NCI-H2107 treated with DMSO at 0.1 percent for 48 hours (cell line): ENCODE data around the gene EPG5.
"Not testable (repeated sequence)": the region's sequence is repeated elsewhere in the genome, so short reads cannot be mapped to it uniquely, and the experiment has no call there.

Experiments used
- DNase-seq: peaks from one replicate; lab custom pipeline; 2025; ENCODE audit not compliant: unreplicated experiment; lab: John Stamatoyannopoulos, UW

The EPG5 gene

DNA sequence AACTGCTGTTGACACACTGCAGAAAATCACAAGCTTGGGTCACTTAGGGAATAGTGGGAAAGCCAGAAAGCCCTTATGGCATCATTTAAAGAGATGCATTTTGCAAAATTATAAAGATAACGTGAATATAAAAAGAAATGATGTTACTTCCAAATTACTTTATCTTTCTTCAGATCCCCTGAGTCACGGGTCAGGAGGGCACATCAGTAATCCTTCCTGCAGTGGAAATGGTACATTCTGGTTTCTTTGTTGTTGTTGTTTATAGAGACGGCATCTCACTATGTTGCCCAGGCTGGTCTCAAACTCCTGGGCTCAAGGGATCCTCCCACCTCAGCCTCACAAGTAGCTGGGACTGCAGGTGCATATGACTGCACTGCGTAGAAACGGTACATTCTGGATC is 9.8 kb upstream of the EPG5 start:
- DNase-seq, result no peak

DNA sequence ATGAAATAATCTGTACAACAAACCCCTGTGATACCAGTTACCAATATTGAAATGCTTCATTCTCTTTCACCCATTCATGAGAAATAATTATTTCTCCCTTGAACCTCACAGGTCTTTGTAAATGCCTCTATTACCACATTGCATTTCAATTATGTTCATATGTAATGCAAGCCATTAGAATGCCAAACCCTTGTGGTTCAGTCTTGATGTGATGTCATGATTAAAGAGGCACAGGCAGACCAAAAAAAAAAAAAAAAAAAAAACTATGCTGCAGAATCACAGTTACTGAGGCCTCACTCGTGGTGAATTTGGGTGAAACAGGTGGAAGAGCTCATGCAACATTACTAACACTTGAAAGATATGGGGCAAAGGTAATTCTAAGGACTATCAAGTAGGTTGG is 9.4 kb upstream of the EPG5 start:
- DNase-seq, result no peak

DNA sequence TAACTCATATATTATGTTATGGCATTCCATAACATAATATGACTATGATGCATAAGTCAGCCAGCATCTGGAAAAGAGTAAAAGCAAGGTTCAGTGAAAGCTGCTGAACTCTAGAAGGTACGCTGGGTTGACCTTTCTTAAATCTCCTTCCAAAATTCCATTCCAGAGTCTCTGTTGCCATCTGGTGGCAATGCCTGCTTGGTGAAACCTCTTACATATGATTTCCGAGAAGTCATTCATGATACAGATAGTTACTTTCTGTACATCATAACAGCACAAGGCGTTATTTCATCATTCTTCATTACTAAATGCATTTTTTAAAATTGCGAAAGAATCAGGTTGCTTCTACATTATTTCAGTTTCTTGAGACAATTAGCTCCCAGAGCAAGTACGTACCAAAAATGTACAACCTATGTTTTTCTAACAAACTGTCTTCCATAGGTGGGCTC is 7.0 kb upstream of the EPG5 start:
- DNase-seq, result peak; percentile 82

- DNase-seq, result not testable (repeated sequence)
Observed at GRCh38 chr18:45964913-45965312, 2.2 kb downstream of the EPG5 start.

GRCh38 chr18:45962866-45963265 is 4.3 kb downstream of the EPG5 start:
- no peak for DNase-seq

- DNase-seq, result peak; percentile 25
Observed at GRCh38 chr18:45962461-45962860, 4.7 kb downstream of the EPG5 start.

GRCh38 chr18:45959484-45959883 is 7.6 kb downstream of the EPG5 start:
- not testable (repeated sequence) for DNase-seq

GRCh38 chr18:45958730-45959129 is 8.4 kb downstream of the EPG5 start:
- DNase-seq, result no peak

GRCh38 chr18:45958027-45958426 is 9.1 kb downstream of the EPG5 start:
- DNase-seq, result no peak

DNA sequence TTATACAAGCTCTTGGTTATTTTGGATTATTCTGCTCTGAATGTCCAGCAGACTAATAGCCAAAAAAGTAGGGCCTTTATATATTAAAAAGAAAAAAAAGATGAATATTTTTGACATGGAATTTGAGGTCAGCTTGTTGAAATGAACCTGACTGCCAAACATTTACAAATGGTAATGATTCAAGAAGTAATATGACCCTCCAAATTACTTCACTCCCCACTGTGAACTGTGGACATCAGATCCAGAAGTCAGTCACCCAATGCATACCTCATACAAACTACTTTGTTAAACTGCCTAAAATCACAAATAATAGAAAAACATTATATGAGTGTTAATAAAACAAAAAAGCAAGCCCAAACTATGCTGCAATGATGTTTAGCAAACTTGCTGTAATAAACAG is 10.0 kb downstream of the EPG5 start:
- DNase-seq, result no peak

- DNase-seq, result no peak
Observed at GRCh38 chr18:45954070-45954934, 12.8 kb downstream of the EPG5 start.

- DNase-seq, result no peak
Observed at GRCh38 chr18:45951016-45951714, 16.0 kb downstream of the EPG5 start.

DNA sequence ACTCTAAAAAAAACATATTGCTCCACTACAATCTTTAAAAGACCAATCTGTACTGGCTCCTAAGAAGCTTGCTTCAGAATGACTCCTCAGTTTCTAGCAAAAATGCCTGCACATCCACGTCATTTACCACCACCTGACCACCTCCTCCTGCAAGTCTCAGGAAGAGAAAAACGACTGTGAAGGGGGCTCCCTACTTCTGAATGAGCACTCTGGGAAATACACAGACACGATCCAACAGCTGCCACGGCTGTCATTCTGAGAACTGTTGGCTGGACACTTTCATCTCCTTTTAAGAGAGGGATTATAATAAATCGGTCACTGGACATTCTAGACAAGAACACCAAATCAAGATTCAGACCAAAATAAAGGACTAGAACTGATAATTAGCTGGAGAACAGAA is 21.5 kb downstream of the EPG5 start:
- no peak for DNase-seq

DNA sequence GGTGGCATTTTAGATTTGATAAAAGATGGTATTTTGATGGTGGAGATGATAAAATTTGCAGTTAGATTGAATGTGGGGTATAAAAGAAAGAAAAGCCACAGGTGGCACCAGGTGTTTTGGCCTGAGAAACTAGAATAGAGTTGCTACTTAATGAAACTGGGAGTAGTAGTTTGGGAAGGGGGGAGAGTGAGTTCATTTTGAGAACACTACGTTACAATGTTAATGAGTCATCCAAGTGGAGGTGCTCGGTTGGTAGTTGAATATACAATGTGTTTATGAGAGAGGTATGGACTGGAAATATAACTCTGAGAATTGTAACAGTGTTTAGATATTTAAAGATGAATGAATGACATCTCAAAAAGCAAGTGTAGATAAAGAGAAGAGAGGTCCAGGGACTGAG is 26.4 kb downstream of the EPG5 start:
- DNase-seq, result no peak

- DNase-seq, result no peak
Observed at GRCh38 chr18:45939236-45939635, 27.9 kb downstream of the EPG5 start.

GRCh38 chr18:45938488-45938935 is 28.6 kb downstream of the EPG5 start:
- DNase-seq, result no peak

DNA sequence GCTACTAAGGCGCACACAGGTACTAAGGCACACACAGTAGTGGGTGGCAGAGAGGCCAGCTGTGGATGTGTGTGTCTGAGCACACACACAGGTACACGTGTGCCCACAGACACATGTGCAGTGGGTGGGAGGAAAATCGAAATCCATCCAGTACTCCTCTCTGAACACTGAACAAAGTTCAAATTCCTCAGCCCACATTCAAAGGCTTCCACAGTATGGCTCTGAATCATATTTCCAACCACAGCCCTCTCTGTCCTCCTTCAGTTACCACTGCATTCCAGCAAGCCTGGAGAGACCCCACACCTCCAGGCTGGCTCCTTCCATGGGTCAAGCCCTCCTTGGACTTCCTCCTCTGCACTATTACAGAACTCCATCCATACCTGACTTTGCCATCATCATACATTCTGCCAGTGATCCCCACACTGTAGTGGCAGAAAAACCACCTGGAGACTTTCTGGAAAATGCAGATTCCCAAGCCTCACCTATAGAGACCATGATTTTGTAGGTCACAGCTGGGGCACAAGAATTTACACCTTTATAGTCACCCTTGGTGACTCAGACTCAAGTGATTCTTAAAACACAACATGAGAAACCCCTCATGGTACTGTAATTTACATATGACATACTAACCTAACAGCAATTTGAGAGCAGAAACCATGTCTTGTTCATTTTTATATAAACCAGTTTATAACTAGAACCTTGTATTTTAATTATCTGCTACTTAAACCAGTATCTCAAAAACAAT is 31.4 kb downstream of the EPG5 start:
- DNase-seq, result no peak

DNA sequence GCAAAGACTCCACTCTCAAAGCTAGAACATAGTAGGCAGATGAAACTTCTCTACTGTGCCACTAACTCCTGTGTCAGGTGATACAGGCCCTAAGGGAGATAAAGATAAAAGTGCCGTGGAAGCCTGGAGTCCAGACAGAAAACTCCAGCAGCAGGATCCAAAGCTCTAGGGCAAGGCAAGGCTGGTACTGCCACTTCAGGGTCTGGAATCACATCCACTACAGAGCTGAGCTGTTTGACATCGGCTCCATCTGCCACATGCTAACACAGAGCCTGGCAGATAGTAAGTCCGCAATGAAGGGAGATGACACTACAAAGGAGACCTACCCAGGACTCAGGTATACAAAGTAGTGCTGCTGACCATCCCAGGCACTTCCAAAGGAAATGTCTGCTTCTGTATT is 34.4 kb downstream of the EPG5 start:
- no peak for DNase-seq

- no peak for DNase-seq
Observed at GRCh38 chr18:45930963-45931362, 36.2 kb downstream of the EPG5 start.

- no peak for DNase-seq
Observed at GRCh38 chr18:45926691-45927090, 40.4 kb downstream of the EPG5 start.

DNA sequence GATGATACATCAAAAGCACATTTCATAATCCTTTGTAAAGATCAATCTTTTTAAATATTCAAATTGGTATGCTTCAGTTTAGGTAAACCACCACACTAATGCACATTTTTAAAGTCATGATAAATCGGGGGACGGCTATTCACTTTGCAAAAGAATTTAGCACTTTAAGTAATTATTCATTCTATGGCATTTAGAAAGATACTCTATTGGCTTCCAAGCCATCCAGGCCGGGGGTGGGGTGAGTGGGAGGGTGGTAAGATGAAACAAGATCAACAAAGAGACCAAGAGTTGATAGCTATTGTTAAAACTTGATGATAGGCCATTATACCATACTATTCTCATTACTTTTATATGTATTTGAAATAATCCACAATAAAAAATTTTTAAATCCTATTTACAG is 41.0 kb downstream of the EPG5 start:
- DNase-seq, result no peak

DNA sequence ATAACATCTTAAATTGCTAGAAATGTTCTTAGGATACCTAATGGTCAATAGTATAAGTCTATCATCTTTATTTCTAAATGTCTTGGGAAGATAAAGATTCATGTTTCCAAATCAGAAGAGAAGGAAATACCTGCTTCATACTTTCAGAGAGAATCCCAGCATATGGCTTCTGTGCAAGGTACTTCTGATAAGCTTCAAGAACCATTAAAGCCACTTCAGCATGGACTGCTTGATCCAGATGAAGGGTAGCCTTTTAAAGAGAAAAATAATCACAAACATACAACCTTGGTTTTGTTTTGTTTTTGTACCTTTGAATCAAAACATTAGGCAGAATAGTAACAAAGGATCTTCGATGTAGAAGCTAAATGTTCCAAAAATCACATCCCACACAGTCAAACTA is 44.0 kb downstream of the EPG5 start:
- DNase-seq, result no peak
